Measurements from ENCODE around the gene NCBP1. TPM values are rescaled to one million over a fixed set of nuclear protein-coding genes. Genes with fewer than 3 reads are reported as not detected.
A peak's percentile ranks its signal among the peaks of the same experiment; 100 is the strongest.

Gene NCBP1
- total RNA-seq, 2 experiments from 2014 or later: 50.7 to 53.5 TPM

DNA sequence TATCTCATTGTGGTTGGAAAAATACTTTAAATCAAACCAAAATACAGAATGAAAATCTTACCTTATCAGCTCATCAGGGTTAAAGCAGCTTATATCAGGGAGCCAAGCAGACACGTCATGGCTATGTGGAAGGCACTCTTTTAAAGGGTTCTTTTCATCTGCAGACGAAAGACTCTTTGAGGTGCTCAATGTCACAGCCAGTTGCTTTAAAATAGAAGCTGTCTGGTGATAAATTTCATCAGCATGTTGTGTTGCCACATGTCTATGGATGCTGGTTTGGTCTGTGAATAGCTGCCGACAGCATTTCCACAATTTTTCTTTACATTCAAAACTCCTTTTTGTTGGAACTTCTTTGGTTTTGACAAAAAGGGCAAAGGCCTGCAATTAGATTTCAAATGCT is 8.0 kb upstream of the NCBP1 start:
- peaks cover 28% of the 10 kb centered on the region for H3K36me3 ChIP-seq (ENCODE audit: insufficient read depth, low read length)
- no peak overlapping the region for H3K4me3 Mint-ChIP-seq
- ATAC-seq (ENCODE audit: poor library complexity) (no peak), DNase-seq (no peak)
- H3K4me3 ChIP-seq (ENCODE audit: low read length): no peak overlapping the region
- intact Hi-C loops (cut with DNase I, micrococcal nuclease): no loop called here
- TF ChIP-seq CTCF (IDR thresholded peaks at IDR 0.05): no peak
- CTCF ChIA-PET: interaction anchor here (1.1 kb wide), 1 partner anchor 10 kb away, joined by 3 read pairs; no protein-coding TSS in a partner anchor
- no peaks in the 10 kb centered on the region for H3K9me3 ChIP-seq (ENCODE audit: control insufficient read depth in 1 of 2, insufficient read depth in 1 of 2, low read length in 2 of 2)
- H3K27ac Mint-ChIP-seq: no peak overlapping the region
- POLR2A ChIA-PET: no interaction called here
- H3K4me1 ChIP-seq (ENCODE audit: insufficient read depth, low read length): no peaks in the 10 kb centered on the region
- no peaks in the 10 kb centered on the region for H3K27me3 ChIP-seq (ENCODE audit: control insufficient read depth in 1 of 2, insufficient read depth in 2 of 2, low read length in 2 of 2)
- no peak overlapping the region for H3K27ac ChIP-seq (ENCODE audit: low read depth in 1 of 2, low read length in 2 of 2)
- H3K4me1 Mint-ChIP-seq (ENCODE audit: low read depth): peaks cover 24% of the 10 kb centered on the region
- no peaks in the 10 kb centered on the region for H3K27me3 Mint-ChIP-seq
- H3K9me3 Mint-ChIP-seq: no peaks in the 10 kb centered on the region
- peaks cover 71% of the 10 kb centered on the region for H3K36me3 Mint-ChIP-seq (ENCODE audit: low read depth)

DNA sequence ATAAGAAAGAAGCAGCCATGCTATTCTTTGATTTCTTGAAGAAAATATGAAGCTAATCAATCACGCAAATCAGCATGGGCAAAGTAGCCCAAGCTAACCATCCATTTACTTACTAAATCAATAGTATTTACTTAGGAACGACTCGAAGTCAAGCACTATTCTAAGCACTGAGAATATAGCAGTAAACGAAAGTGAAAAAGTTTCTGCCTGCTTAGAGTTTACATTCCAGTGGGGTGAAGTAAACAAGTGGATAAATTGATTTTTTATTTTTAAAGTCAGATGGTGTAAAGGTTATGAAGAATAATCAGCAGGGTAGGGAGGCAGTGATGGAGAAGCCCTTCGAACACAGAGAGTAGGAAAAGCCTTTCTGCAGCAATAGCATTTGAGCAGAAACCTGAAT is 6.0 kb upstream of the NCBP1 start:
- Mint-ChIP-seq H3K27me3 (no peaks in the 10 kb centered on the region), H3K9me3 (no peaks in the 10 kb centered on the region), H3K4me1 (ENCODE audit: low read depth) (peaks cover 34% of the 10 kb centered on the region), H3K36me3 (ENCODE audit: low read depth) (peaks cover 57% of the 10 kb centered on the region), H3K27ac (no peak overlapping the region), H3K4me3 (no peak overlapping the region)
- no peak overlapping the region for H3K4me3 ChIP-seq (ENCODE audit: low read length)
- no peak for DNase-seq
- no peaks in the 10 kb centered on the region for H3K9me3 ChIP-seq (ENCODE audit: control insufficient read depth in 1 of 2, insufficient read depth in 1 of 2, low read length in 2 of 2)
- intact Hi-C loops (cut with DNase I, micrococcal nuclease): no loop called here
- no peak overlapping the region for H3K27ac ChIP-seq (ENCODE audit: low read depth in 1 of 2, low read length in 2 of 2)
- ATAC-seq (ENCODE audit: poor library complexity): no peak
- CTCF ChIA-PET: interaction anchor here (1.4 kb wide), 1 partner anchor 263 kb away, joined by 3 read pairs; no protein-coding TSS in a partner anchor
- no peak for TF ChIP-seq CTCF (IDR thresholded peaks at IDR 0.05)
- H3K36me3 ChIP-seq (ENCODE audit: insufficient read depth, low read length): peaks cover 20% of the 10 kb centered on the region
- no peaks in the 10 kb centered on the region for H3K27me3 ChIP-seq (ENCODE audit: control insufficient read depth in 1 of 2, insufficient read depth in 2 of 2, low read length in 2 of 2)
- peaks cover 15% of the 10 kb centered on the region for H3K4me1 ChIP-seq (ENCODE audit: insufficient read depth, low read length)
- POLR2A ChIA-PET: no interaction called here

GRCh38 chr9:97628668-97629067 is 5.0 kb upstream of the NCBP1 start:
- H3K4me1 ChIP-seq (ENCODE audit: insufficient read depth, low read length): peaks cover 17% of the 10 kb centered on the region
- CTCF ChIA-PET: interaction anchor here (1.4 kb wide), 1 partner anchor 262 kb away, joined by 3 read pairs; no protein-coding TSS in a partner anchor
- ATAC-seq (ENCODE audit: poor library complexity) (no peak), DNase-seq (no peak)
- peaks cover 18% of the 10 kb centered on the region for H3K36me3 ChIP-seq (ENCODE audit: insufficient read depth, low read length)
- no peak overlapping the region for H3K27ac ChIP-seq (ENCODE audit: low read depth in 1 of 2, low read length in 2 of 2)
- intact Hi-C loops (cut with DNase I, micrococcal nuclease): no loop called here
- peaks cover 42% of the 10 kb centered on the region for H3K4me1 Mint-ChIP-seq (ENCODE audit: low read depth)
- H3K9me3 Mint-ChIP-seq: no peaks in the 10 kb centered on the region
- POLR2A ChIA-PET: interaction anchor here (0.9 kb wide), 1 partner anchor 10 kb away, joined by 3 read pairs; no protein-coding TSS in a partner anchor
- H3K4me3 ChIP-seq (ENCODE audit: low read length): no peak overlapping the region
- H3K4me3 Mint-ChIP-seq: peak overlapping the region; percentile 65
- H3K27me3 Mint-ChIP-seq: no peaks in the 10 kb centered on the region
- H3K9me3 ChIP-seq (ENCODE audit: control insufficient read depth in 1 of 2, insufficient read depth in 1 of 2, low read length in 2 of 2): no peaks in the 10 kb centered on the region
- H3K36me3 Mint-ChIP-seq (ENCODE audit: low read depth): peaks cover 56% of the 10 kb centered on the region
- H3K27ac Mint-ChIP-seq: no peak overlapping the region
- no peak for TF ChIP-seq CTCF (IDR thresholded peaks at IDR 0.05)
- H3K27me3 ChIP-seq (ENCODE audit: control insufficient read depth in 1 of 2, insufficient read depth in 2 of 2, low read length in 2 of 2): no peaks in the 10 kb centered on the region
